GM19468 (cell line): Measurements from ENCODE around the gene CLTB.

Source experiments
- ATAC-seq: cut with Tn5 transposase; IDR thresholded peaks from one replicate; pipeline ENCODE4 v1.9.1; 2021; ENCODE audit warnings: mild to moderate bottlenecking, moderate library complexity, moderate number of reproducible peaks; ENCODE audit not compliant: unreplicated experiment; ENCODE audit errors: extremely low read depth

CLTB gene

DNA sequence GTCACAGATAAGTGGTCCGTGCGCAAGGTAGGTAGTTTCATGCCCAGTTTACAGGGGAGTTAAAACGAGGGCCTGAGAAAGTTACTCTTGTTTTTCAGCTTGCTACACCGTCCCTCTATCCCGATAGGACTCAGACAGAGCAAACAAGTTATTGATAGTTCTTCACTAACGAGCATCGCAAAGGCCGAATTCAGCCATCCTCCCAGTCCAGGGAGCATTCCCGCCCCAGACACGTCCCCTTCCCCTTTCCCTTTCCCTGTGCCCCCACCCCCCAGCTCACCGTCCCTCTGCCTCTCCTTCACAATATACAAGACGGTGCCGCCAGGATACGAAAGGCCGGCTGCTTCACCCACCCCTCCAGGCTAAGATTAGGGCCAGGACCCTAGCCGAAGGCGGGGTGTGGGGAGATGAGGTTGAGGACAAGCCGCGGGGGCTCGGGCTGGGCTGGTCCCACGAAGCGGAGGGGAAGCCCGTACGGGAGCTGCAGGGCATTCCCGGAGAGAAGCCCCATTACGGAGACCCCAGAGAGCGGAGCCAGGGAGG, 55.4 kb downstream of the CLTB start:
- no peak for ATAC-seq

GRCh38 chr5:176359658-176360057, 56.7 kb downstream of the CLTB start:
- ATAC-seq, result no peak

DNA sequence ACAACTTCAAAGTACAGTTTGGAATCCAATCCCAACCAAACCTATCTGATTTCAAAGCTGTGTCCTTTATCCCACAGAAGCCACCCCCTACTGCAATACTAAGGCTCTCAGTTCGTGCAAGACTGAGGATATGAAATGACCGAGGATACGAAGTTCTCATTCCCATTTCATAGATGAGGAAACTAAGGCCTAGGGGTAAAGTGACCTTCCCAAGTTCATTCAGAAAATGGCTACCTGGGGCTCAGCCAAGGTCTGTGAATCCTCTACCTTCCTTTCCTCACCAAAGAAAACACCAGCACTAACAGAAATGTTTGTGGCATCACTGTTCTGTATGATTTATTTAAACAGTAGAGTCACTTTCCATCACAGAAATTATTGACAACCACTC, 60.2 kb downstream of the CLTB start:
- ATAC-seq, result no peak

DNA sequence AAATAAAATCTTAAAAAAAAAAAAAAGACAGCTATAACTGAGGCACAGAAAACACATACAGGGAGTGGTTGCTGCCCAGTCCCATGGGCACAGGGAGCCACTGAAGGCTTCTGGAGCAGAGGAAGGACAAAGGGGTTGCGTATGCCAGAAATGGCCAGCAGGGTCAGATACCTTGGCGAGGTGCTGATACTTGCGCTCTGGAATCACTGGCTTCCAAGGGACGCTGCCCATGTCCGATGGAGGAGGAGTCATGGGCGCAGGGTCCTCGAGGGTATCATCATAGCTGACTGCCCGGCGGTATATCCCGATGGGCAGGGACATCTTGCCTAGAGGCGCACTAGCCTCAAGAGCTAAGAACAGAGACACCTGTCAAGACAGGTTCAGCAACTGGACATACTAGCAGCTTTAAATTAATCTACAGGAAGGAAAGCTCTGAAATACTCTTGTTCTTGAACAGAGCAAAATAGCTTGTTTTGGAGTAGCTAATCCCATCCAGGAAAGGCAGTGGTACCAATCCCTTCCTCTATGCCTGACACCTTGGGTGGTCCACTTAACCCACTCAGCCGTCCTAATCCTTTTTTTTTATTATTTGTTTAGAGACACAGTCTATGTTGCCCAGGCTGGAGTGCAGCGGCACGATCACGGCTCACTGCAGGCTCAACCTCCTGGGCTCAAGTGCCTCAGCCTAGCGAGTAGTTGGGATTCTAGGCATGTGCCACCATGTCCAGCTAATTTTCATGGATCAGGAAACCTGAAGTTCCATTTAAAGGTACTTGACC, 60.8 kb downstream of the CLTB start:
- no peak for ATAC-seq

DNA sequence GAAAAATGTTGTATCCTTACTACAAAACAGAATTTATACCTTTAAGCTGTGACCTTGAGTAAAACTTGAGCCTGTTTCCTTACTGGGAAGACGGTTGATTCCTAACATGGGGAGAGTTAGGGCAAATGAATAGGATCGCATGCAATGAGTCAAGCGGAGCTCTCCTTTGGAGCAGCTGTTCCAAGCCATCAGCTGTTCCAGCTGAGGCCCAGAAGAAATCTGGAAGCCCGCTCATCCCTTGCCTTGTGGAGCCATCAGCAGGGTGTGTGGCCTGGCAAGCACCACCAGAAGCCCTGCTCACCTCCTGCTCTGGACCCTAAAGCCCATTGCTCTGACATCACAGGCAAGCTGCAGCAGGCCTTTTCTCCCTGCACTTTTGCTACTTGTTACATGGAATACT, 62.8 kb downstream of the CLTB start:
- ATAC-seq, result no peak

DNA sequence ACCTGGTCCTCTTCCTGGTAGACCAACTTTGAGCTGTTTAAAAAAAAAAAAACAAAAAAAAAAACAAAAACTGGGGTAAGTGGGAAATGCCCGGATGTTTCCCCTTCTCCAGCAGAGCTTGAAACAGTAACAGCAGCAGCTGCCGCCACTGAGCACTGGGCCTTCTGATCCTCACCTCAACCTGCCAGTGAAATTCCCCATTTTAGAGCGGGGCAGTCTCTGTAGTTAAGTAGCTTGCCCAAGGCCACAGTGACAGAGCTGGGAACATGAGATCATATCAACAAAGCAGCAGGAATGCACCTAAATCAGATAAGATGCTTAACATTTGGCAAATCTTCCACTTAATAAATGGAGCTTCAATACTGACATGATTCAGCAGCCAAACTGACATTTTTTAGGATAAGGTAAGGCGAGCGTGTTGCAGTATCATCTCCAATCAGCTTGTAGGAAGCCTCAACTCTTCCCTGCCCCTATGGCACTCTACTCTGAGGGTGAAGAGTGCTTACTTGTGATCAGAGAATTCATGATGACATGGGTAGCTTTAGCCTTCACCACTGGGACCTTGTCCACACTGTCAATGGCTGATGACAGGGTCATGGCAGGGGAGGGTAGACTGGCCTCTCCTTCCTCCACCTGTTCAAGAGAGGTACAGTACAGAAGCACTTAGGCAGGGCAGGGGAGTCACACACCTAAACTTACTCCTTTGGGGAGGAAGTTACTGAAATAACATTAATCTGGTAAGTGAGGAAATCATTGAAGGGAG, 64.0 kb downstream of the CLTB start:
- no peak for ATAC-seq

DNA sequence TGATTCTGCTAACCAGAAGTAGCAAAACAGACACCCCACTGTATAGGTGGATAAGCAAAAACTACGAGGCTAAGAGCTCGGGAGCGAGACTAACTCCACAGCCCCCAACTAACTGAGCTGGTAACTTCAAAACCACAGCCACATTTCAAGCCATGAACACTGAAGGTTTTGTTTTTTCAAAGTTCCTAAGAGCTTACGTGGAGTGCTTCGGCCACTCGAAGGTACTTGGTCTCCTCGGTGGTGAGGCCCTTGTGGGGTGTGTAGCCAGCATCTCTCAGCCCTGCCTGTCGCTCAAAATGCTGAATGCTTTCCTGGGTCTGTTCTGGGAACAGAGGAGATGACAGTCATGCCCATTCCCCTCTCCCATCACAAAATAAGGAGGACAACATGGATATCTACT, 65.9 kb downstream of the CLTB start:
- no peak for ATAC-seq

- no peak for ATAC-seq
Measured at GRCh38 chr5:176342766-176343458, 73.4 kb downstream of the CLTB start.
